Prostate gland (tissue), 2 donors: ENCODE measurements around the gene GSTO1. TPM values are rescaled to one million over a fixed set of nuclear protein-coding genes. Genes with fewer than 3 reads are reported as not detected.

Experiments used
- DNase-seq: peaks from one replicate; pipeline ENCODE4 v3.0.0-alpha.2; 2019; ENCODE audit warnings: low spot score
- H3K27ac ChIP-seq, 2 donors: fragments of 200-600 bp; sonication (generic); 2 replicates each; pipeline ENCODE4 v1.5.1; 2017 to 2019
- H3K27me3 ChIP-seq: fragments of 200-600 bp; sonication (generic); replicated peaks from 2 replicates; pipeline ENCODE4 v1.5.1; 2019; ENCODE audit not compliant: insufficient read depth
- H3K36me3 ChIP-seq, 2 donors: fragments of 200-600 bp; sonication (generic); 1 replicate in 1 of 2; 2 replicates in 1 of 2; pipeline versions ENCODE4 v1.5.1 to v1.8.1; 2017 to 2019
- H3K4me1 ChIP-seq: fragments of 200-600 bp; sonication (generic); replicated peaks from 2 replicates; pipeline ENCODE4 v1.5.1; 2019
- H3K4me3 ChIP-seq, 2 donors: fragments of 200-600 bp; sonication (generic); 2 replicates each; pipeline ENCODE4 v1.5.1; 2017 to 2019
- H3K9me3 ChIP-seq: fragments of 200-600 bp; sonication (generic); 2 replicates; pipeline ENCODE4 v1.5.1; 2017
- POLR2A ChIP-seq: fragments of 450-650 bp; IDR thresholded peaks from one replicate; pipeline ENCODE4 v1.6.1; 2016; ENCODE audit warnings: antibody characterized with exemption, mild to moderate bottlenecking
- POLR2AphosphoS5 ChIP-seq: sonication (generic); formaldehyde crosslinking; IDR thresholded peaks from one replicate; pipeline ENCODE4 v1.6.1; 2017; ENCODE audit warnings: antibody characterized with exemption
- WGBS: methylation state at CpG from one replicate; pipeline ENCODE4 v1.1.5; 2018; 5-methylcytosine and 5-hydroxymethylcytosine counted together
- intact Hi-C: fragments of 100-400 bp; cut with DNase I; formaldehyde crosslinking; loops from one replicate; pipeline ENCODE4 v1.14.2; 2022
- total RNA-seq, 2 donors: library from RNA; depleted of rRNA; stranded (reverse); fragments of >200 nt; gene quantifications; one replicate each; pipeline ENCODE4 v1.1.0, GENCODE V29; 2016
- TF ChIP-seq, protein P1 (sequence below), 4 experiments: fragments of 200-600 bp in 2 of 4; fragments of 450-650 bp in 2 of 4; sonication (generic) in 2 of 4; IDR thresholded peaks; 1 replicate in 3 of 4; 2 replicates in 1 of 4; pipeline ENCODE4 v1.5.1; 2016 to 2019; ENCODE audit warnings: antibody characterized with exemption in 4 of 4, mild to moderate bottlenecking in 2 of 4, moderate library complexity in 2 of 4

The GSTO1 gene
- total RNA-seq, 2 donors from 2014 or later, result 46.8 to 91.8 TPM

DNA sequence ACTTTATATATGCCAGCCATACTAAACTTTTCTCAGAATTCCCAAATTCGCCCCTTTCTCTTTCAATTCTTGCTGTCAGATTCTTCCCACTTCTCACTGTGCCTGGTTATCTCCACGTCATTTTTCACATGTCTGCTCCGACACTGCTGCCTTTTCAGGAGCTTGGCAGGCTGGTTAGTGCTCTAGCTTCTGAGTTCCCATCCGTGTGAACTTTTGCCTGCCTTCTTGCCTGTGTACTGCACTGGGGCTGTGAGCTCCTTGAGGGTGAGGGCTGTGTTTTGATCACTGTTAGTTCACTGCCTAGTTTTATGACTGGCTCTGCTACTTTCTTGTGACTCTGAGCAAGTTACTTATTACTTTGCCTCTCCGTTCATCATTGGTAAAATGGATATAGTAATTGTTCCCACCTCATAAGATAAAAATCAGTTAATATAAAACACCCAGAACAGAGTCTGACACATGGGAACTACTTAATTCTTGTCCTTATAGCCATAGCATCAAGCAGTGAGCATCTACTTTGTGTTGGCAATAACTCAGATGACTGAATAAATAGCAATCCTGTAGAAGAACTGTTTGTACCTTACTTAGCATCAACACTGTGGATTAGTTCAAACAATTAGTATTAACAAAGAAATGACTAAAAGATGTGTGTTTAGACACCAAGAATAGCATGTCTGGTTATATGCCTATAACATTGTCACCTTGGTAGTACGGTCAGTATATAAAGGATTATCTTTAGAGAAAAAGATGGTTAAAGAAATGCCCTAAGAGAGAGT is 5.5 kb downstream of the GSTO1 start:
- intact Hi-C loops, result loop anchor here (10.0 kb wide), 2 partner anchors 135 to 295 kb away; partner anchors contain the start of genes SFR1 and SLK
- Histone ChIP-seq H3K27ac (peak overlapping the region; percentile 38 to 73), H3K9me3 (no peaks in the 10 kb centered on the region), H3K27me3 (no peaks in the 10 kb centered on the region), H3K36me3 (no peaks in the 10 kb centered on the region), H3K4me3 (no peak overlapping the region), H3K4me1 (peaks cover 13% of the 10 kb centered on the region)
- WGBS, result 46% methylated on average over 6 of the region's 6 CpGs
- TF ChIP-seq POLR2A (no peak), POLR2AphosphoS5 (no peak)
- TF ChIP-seq, protein P1, sequence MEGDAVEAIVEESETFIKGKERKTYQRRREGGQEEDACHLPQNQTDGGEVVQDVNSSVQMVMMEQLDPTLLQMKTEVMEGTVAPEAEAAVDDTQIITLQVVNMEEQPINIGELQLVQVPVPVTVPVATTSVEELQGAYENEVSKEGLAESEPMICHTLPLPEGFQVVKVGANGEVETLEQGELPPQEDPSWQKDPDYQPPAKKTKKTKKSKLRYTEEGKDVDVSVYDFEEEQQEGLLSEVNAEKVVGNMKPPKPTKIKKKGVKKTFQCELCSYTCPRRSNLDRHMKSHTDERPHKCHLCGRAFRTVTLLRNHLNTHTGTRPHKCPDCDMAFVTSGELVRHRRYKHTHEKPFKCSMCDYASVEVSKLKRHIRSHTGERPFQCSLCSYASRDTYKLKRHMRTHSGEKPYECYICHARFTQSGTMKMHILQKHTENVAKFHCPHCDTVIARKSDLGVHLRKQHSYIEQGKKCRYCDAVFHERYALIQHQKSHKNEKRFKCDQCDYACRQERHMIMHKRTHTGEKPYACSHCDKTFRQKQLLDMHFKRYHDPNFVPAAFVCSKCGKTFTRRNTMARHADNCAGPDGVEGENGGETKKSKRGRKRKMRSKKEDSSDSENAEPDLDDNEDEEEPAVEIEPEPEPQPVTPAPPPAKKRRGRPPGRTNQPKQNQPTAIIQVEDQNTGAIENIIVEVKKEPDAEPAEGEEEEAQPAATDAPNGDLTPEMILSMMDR (IDR thresholded peaks at IDR 0.05), result no peak
- DNase-seq, result no peak

DNA sequence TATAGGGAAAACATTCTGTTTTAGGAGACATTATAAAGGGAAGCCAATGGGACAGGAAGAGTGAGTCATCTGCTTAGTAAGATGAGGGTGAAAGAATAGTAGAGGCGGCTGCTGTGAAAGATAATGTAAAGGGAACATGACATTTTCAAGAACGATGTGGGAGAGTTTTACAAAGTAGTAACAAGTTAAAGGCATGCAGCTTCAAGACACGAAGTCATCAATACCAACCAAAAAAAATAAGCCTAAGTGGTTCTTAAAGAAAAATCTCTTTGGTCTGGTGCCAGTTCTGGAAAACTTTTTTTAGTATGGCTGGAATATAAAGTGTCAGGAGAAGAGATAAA is 6.1 kb downstream of the GSTO1 start:
- H3K4me3 ChIP-seq, result no peak overlapping the region
- no peak for DNase-seq
- WGBS, result 10% methylated on average over 3 of the region's 3 CpGs
- intact Hi-C loops, result loop anchor here (10.0 kb wide), 1 partner anchor 136 kb away; the partner anchor contains the start of gene SFR1
- H3K9me3 ChIP-seq, result no peaks in the 10 kb centered on the region
- H3K4me1 ChIP-seq, result peaks cover 13% of the 10 kb centered on the region
- H3K27ac ChIP-seq, result peak overlapping the region; percentile 38 to 73
- TF ChIP-seq POLR2A (no peak), POLR2AphosphoS5 (no peak)
- TF ChIP-seq, protein P1 (IDR thresholded peaks at IDR 0.05), result no peak
- no peaks in the 10 kb centered on the region for H3K36me3 ChIP-seq
- H3K27me3 ChIP-seq, result no peaks in the 10 kb centered on the region

DNA sequence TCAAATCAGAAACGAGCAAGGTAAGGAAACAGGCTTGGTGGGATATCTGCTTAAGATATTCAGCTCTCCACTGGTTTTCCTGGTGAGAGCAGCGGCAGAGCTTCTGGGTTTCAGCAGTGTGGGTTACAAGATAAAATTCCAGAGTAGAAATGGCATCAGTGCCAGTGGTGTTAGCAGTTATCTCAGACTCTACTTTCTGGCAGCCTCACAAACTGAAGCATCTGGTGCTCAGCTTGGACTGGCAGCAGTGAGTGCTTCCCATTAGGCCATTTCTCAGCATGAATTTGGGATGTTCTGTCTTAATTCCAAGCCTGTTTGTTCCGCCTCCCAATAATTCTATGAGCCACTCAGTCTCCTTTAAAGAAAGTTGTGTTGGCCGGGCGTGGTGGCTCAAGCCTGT is 7.4 kb downstream of the GSTO1 start:
- intact Hi-C loops, result loop anchor here (10.0 kb wide), 1 partner anchor 137 kb away; the partner anchor contains the start of gene SFR1
- TF ChIP-seq POLR2AphosphoS5, result no peak
- TF ChIP-seq, protein P1 (IDR thresholded peaks at IDR 0.05), result no peak
- TF ChIP-seq POLR2A, result no peak
- no peaks in the 10 kb centered on the region for H3K9me3 ChIP-seq
- H3K36me3 ChIP-seq, result peaks cover 0 to 6% of the 10 kb centered on the region in 2 donors
- H3K27me3 ChIP-seq, result no peaks in the 10 kb centered on the region
- WGBS, result 85% methylated on average over 5 of the region's 5 CpGs
- peaks cover 13% of the 10 kb centered on the region for H3K4me1 ChIP-seq
- H3K4me3 ChIP-seq, result no peak overlapping the region
- H3K27ac ChIP-seq, result no peak overlapping the region
- no peak for DNase-seq

DNA sequence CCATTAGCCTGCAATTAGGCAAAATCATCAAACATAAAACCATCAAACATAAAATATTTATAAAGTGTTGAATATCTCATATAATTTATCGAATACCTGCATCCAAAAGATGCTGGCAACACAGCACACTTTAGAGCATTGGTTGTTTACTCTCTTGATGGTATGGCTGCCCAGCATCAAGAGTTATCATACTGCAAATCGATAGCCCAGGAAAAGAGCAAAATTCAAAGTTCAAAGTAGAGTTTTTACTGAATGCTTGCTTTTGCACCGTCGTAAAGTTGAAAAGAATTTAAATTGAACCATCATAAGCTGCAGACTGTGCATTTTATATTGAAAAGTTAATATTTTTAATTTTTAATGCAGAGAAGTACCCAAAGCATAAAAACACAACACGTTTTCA is 10.1 kb downstream of the GSTO1 start:
- TF ChIP-seq, protein P1 (IDR thresholded peaks at IDR 0.05), result no peak
- TF ChIP-seq POLR2AphosphoS5 (no peak), POLR2A (no peak)
- 80% methylated on average over 5 of the region's 5 CpGs for WGBS

More for the DNA sequence above, 10.1 kb downstream of the GSTO1 start:
- no peak for DNase-seq
- Histone ChIP-seq H3K27me3 (no peaks in the 10 kb centered on the region), H3K4me3 (no peak overlapping the region), H3K9me3 (no peaks in the 10 kb centered on the region), H3K27ac (no peak overlapping the region), H3K4me1 (peaks cover 10% of the 10 kb centered on the region), H3K36me3 (peaks cover 0 to 6% of the 10 kb centered on the region in 2 donors)
- intact Hi-C loops, result loop anchor here (10.0 kb wide), 1 partner anchor 140 kb away; the partner anchor contains the start of gene SFR1
